HEK293 (cell line): ENCODE data around the gene NFIB.

Source experiments
- CTCF ChIP-seq: fragments of 450-650 bp; formaldehyde crosslinking; IDR thresholded peaks from 2 replicates; pipeline ENCODE4 v1.5.1; 2016; ENCODE audit warnings: missing biosample characterization, missing genetic modification characterization
- ELK4 ChIP-seq: IDR thresholded peaks from 2 replicates; pipeline ENCODE4 v1.6.1; 2011; ENCODE audit warnings: mild to moderate bottlenecking, low read depth, low read length, borderline replicate concordance
- PRDM1 ChIP-seq: fragments of 450-650 bp; formaldehyde crosslinking; IDR thresholded peaks from 2 replicates; pipeline ENCODE4; 2016; ENCODE audit warnings: missing biosample characterization, missing genetic modification characterization
- SCRT1 ChIP-seq: fragments of 450-650 bp; formaldehyde crosslinking; IDR thresholded peaks from 2 replicates; pipeline ENCODE4 v1.5.1; 2016; ENCODE audit warnings: missing biosample characterization, missing genetic modification characterization, borderline replicate concordance

DNA sequence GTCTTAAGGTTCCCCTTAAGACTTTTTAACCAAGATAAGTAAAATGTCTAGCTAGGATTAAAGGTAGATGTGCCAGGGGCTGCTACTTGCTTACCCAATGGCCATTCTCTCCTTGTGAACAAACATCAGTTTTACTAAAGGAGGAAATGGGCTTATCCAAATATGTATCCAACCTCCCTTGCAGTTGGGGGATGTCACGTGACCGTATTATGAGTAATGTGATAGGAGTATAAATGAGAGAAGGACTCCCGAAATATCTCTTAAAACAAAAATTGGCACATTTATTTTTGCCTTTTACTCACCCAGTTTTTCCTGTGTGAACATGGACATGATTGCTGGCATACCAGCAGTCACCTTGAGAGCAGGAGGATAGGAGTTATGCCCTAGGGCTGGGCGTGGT, 247.9 kb downstream of the NFIB start:
- TF ChIP-seq CTCF (tag by site-specific recombination) (no peak), PRDM1 (no peak), SCRT1 (tag by site-specific recombination) (no peak), ELK4 (no peak)
